HEK293 (cell line): Measurements from ENCODE around the gene PPM1L.

Experiments
- MEIS1 ChIP-seq: sonication (generic); formaldehyde crosslinking; IDR thresholded peaks from 2 replicates; pipeline ENCODE4 v1.8.1; 2022; ENCODE audit warnings: missing genetic modification reagents, mild to moderate bottlenecking, borderline replicate concordance
- SP3 ChIP-seq: fragments of 450-650 bp; formaldehyde crosslinking; IDR thresholded peaks from 2 replicates; pipeline ENCODE4 v1.5.1; 2016; ENCODE audit warnings: missing biosample characterization, missing genetic modification characterization
- ZNF140 ChIP-seq: fragments of 450-650 bp; formaldehyde crosslinking; IDR thresholded peaks from 2 replicates; pipeline ENCODE4 v1.5.1; 2016; ENCODE audit warnings: missing biosample characterization, missing genetic modification characterization
- ZNF549 ChIP-seq: fragments of 450-650 bp; IDR thresholded peaks from 2 replicates; pipeline ENCODE4 v1.5.1; 2018; ENCODE audit warnings: missing biosample characterization, missing genetic modification characterization, mild to moderate bottlenecking, inconsistent platforms, moderate library complexity
- ZNF654 ChIP-seq: fragments of 450-650 bp; formaldehyde crosslinking; IDR thresholded peaks from 2 replicates; pipeline ENCODE4 v1.5.1; 2016; ENCODE audit warnings: low read depth, missing biosample characterization, missing genetic modification characterization
- ZNF785 ChIP-seq: fragments of 450-650 bp; formaldehyde crosslinking; IDR thresholded peaks from 2 replicates; pipeline ENCODE4 v1.5.1; 2016; ENCODE audit warnings: missing biosample characterization, missing genetic modification characterization
- TF ChIP-seq, protein P1 (sequence below): fragments of 450-650 bp; formaldehyde crosslinking; IDR thresholded peaks from 2 replicates; pipeline ENCODE4 v1.5.1; 2016; ENCODE audit warnings: missing biosample characterization, missing genetic modification characterization
- TF ChIP-seq, protein P2 (sequence below): fragments of 450-650 bp; formaldehyde crosslinking; conservative IDR thresholded peaks from 2 replicates; pipeline ENCODE4 v1.5.1; 2016; ENCODE audit warnings: low read depth, missing biosample characterization, missing genetic modification characterization
- TF ChIP-seq, protein P3 (sequence below): fragments of 450-650 bp; formaldehyde crosslinking; IDR thresholded peaks from 2 replicates; pipeline ENCODE4 v1.5.1; 2016; ENCODE audit warnings: missing biosample characterization, missing genetic modification characterization

DNA sequence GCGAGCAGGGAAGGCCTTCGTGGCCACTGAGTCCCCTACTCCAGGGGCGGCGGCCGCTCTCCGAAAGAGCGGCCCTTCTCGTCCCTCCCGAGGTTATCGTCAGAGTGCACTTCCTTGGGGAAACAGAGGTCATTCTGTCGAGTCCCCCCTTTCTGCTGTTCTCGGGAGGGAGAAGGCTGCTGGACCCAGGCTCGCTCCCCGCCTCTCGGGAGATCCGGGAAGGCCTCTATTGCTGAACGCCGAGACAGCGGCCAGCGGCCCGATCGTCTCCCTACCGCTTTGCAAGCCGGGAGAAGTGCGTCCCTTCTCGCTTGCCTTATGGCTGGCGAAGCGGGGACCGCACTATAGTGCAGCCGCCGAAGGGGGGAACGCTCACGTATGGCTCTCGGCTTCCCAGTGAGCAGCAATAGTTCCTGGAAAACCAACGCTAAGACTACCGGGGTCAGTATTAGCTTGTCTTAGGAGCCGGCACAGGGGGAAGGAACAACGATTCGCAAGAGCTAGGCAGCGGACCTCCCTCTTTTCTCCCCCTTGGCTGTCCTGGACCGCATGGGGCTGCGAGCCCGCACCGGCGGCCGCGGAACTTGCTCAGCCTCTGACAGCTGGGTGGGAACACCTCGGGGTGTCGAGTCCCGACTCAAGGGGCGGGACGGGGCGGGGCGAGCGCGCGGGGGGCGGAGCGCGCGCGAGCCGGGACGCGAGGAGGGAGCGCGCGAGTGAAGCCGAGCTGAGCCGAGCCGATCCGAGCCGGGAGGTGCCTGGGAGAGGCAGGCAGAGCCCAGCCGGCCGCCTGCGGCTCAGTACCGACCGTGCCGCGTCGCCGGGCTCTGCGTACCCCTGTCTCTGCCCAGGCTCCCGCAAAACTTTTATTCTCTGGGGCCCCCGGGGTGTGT lies 930 bp upstream of the PPM1L start:
- TF ChIP-seq, protein P1, sequence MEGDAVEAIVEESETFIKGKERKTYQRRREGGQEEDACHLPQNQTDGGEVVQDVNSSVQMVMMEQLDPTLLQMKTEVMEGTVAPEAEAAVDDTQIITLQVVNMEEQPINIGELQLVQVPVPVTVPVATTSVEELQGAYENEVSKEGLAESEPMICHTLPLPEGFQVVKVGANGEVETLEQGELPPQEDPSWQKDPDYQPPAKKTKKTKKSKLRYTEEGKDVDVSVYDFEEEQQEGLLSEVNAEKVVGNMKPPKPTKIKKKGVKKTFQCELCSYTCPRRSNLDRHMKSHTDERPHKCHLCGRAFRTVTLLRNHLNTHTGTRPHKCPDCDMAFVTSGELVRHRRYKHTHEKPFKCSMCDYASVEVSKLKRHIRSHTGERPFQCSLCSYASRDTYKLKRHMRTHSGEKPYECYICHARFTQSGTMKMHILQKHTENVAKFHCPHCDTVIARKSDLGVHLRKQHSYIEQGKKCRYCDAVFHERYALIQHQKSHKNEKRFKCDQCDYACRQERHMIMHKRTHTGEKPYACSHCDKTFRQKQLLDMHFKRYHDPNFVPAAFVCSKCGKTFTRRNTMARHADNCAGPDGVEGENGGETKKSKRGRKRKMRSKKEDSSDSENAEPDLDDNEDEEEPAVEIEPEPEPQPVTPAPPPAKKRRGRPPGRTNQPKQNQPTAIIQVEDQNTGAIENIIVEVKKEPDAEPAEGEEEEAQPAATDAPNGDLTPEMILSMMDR (tag by site-specific recombination), result no peak
- TF ChIP-seq, protein P2, sequence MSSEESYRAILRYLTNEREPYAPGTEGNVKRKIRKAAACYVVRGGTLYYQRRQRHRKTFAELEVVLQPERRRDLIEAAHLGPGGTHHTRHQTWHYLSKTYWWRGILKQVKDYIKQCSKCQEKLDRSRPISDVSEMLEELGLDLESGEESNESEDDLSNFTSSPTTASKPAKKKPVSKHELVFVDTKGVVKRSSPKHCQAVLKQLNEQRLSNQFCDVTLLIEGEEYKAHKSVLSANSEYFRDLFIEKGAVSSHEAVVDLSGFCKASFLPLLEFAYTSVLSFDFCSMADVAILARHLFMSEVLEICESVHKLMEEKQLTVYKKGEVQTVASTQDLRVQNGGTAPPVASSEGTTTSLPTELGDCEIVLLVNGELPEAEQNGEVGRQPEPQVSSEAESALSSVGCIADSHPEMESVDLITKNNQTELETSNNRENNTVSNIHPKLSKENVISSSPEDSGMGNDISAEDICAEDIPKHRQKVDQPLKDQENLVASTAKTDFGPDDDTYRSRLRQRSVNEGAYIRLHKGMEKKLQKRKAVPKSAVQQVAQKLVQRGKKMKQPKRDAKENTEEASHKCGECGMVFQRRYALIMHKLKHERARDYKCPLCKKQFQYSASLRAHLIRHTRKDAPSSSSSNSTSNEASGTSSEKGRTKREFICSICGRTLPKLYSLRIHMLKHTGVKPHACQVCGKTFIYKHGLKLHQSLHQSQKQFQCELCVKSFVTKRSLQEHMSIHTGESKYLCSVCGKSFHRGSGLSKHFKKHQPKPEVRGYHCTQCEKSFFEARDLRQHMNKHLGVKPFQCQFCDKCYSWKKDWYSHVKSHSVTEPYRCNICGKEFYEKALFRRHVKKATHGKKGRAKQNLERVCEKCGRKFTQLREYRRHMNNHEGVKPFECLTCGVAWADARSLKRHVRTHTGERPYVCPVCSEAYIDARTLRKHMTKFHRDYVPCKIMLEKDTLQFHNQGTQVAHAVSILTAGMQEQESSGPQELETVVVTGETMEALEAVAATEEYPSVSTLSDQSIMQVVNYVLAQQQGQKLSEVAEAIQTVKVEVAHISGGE (tag by site-specific recombination), result peak; percentile 42
- TF ChIP-seq ZNF549 (tag by site-specific recombination) (no peak), ZNF785 (tag by site-specific recombination) (no peak), SP3 (tag by site-specific recombination) (peak; percentile 50; the same call in 1 of the 2 replicates), MEIS1 (CRISPR knock-in tag) (no peak), ZNF654 (tag by site-specific recombination) (no peak), ZNF140 (tag by site-specific recombination) (no peak)
- TF ChIP-seq, protein P3, sequence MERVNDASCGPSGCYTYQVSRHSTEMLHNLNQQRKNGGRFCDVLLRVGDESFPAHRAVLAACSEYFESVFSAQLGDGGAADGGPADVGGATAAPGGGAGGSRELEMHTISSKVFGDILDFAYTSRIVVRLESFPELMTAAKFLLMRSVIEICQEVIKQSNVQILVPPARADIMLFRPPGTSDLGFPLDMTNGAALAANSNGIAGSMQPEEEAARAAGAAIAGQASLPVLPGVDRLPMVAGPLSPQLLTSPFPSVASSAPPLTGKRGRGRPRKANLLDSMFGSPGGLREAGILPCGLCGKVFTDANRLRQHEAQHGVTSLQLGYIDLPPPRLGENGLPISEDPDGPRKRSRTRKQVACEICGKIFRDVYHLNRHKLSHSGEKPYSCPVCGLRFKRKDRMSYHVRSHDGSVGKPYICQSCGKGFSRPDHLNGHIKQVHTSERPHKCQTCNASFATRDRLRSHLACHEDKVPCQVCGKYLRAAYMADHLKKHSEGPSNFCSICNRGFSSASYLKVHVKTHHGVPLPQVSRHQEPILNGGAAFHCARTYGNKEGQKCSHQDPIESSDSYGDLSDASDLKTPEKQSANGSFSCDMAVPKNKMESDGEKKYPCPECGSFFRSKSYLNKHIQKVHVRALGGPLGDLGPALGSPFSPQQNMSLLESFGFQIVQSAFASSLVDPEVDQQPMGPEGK (tag by site-specific recombination), result 0 out of 2 replicates have a peak, but pooled peaks have one; percentile 10
